Measurements from ENCODE around the gene METTL25B. TPM values are rescaled to one million over a fixed set of nuclear protein-coding genes. Genes with fewer than 3 reads are reported as not detected.

METTL25B gene
- polyA plus RNA-seq, 1 donor, result 22.2 TPM

DNA sequence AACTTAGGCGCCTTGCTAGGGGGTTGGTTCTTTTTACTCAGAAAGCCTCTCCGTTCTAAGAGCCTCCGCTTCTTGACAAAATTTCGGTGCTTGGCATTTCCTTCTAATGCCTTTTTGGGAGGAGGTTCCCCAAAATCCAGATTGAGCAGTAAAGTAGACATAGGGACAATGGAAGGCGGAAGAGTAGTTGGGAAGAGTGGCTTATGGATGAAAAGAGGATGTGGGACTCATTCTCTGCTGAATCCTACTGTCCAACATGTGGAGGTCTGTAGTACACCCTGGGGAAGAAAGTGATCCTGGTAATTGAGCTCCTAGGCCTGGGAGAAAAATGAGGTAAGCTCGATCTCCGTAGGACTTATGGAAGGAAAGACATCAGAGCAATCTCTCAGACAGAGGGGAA, 777 bp upstream of the METTL25B start:
- no peak for DNase-seq

DNA sequence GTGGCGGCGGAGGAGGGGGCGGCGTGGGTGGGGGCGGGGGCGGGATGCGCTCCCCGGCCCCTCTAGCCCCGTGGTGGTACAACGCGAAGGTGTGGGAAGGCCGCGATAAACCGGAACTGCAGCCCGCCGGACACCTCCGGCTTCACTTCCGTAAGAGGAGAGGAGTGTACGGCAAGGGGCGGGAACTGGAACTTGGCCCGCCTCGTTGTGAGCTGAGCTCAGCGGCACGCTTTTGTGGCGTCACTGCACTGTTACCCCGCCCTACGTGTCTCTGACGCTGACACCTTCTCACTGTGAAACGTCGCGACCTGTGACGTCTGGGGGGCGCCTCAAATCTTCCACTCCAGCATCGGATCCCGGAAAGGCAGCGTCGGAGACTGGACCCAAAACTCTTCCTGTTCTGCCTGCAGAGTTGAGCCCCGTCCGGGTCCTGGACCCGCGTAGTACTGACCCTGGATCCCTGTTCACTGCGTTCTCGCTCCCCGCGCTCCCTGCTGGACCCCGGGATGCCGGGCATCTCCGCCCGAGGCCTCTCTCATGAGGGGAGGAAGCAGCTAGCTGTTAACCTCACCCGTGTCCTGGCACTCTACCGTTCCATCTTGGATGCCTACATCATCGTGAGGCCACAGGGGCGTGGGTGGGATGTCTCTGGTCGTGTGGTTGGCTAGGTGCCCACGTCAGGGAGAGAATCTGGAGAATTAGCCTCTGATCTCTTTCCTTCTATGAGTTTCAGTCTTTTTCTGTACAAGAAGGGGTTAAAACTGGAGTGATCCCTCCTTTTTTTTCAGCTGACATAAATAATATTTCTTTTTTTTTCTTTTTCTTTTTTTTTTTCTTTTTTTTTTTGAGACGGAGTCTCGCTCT, 562 bp downstream of the METTL25B start, which contains the start of gene ISG20L2:
ISG20L2 (minus strand) TSS at position 168 of the 864 bp plus-strand sequence. CDS start 1,114 bp downstream, outside the sequence.
- peak; percentile 98 for DNase-seq

DNA sequence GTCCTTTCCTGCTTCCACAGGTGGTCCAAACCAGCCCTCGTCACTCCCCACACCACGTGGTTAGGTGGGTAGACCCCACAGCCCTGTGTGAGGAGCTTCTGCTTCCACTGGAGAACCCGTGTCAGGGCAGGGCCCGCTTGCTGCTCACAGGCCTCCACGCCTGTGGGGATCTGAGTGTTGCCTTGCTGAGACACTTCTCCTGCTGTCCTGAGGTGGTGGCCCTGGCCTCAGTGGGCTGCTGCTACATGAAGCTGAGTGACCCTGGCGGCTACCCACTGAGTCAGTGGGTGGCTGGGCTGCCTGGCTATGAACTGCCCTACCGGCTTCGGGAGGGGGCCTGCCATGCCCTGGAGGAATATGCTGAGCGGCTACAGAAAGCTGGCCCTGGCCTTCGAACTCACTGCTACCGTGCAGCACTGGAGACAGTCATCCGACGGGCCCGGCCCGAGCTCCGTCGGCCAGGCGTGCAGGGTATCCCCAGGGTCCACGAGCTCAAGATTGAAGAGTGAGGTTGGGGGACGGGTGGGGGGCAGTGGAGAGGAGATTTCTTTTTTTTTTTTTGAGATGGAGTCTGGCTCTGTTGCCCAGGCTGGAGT, 5.8 kb downstream of the METTL25B start:
- DNase-seq, result no peak

DNA sequence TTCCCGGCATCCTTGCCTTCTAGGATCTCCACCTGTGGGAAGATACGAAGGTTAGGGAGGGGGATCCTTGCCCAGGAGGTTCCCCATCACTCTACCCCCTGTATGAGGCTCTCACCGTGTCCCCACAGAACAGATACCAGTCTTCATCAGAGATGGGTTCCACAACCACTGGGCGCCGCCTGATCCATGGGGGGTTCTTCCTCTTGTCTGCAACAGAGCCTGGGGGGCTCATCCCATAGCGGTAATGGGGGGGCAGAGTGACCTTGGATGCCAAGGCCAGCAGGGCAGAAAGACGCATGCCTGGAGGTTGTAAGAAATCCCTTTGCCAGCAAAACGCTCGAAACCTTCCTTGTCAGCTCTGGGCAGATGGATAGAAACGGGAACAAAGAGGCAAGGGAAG, 10.1 kb downstream of the METTL25B start:
- DNase-seq, result no peak

DNA sequence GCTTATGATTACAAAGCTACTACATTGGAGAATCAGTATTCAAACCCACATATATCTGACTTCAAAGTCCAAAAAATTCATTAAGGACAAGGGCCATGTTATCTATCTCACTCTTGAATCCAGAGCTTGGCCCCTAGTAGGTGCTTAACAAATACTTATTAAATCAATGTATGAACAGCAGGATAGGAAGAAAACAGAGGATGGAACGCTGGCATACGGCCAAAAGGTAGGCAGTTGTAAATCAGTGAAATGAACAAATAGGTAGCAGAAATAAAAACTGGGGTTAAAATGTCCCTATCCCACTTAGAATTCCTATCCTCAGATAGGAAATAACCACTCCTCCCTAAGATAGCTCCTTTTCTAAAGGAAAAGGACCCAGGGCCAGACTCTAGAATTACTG, 10.6 kb downstream of the METTL25B start:
- no peak for DNase-seq

DNA sequence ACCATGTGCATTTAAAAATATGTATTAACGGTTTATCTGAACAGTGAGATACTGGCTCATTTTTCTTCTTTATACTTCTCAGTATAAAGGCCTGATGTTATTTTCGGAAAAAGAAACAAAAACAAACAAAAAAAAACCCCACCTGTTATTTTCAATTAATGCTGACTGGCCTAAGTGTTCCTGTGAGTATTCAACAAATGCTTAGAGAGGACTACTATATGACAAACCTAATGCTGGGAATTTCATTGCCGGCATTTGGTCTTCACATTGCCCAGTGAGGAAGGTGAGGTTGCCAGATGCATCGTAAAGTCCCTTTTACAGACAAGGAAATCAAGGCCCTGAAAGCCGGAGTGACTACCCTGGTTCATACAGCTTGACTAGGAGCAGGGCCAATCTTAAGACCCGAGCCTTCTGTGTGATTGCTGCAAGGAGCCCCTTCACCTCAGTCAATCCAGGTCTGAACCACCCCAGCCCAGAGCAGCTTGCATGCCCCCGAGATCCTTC, 12.0 kb downstream of the METTL25B start:
- no peak for DNase-seq

DNA sequence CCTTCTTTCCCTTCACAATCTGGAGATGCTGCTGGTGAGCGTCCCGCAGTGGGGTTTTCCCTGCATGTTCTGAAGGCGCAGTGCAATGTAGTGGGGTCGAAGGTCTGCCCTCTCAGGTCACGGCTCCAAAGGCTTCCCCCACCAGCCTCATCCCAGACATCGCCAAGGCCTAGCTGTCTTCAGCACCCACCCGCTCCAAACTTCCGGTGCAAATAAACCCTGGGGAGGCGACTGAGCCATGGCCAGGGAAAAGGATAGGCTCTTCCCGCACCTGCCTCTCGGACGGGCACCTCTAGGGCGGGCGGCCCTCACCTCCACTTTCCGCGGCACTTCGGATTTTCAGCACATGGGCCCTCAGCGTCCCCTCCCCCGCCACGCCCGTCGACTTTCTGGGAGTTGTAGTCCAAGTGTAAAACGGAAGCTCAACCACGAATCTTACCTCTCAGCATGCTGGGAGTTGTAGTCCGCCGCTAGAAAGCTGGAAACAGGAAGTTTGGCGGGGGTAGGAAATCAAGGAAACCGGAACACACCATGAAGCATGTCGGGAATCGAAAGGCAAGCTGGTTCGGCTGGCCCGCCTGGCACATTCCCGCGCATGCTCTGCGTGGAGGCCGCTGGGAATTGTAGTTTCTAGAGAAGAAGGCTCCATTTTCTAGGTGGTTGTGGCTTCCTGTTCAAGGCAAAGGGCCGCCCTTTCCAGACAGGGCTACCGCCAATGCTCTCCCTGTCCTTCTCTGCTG, 12.6 kb downstream of the METTL25B start, which contains the start of gene MRPL24:
MRPL24 (minus strand) TSS at position 348 of the 740 bp plus-strand sequence. CDS start 2,384 bp downstream, outside the sequence.
- peak; percentile 97 for DNase-seq

DNA sequence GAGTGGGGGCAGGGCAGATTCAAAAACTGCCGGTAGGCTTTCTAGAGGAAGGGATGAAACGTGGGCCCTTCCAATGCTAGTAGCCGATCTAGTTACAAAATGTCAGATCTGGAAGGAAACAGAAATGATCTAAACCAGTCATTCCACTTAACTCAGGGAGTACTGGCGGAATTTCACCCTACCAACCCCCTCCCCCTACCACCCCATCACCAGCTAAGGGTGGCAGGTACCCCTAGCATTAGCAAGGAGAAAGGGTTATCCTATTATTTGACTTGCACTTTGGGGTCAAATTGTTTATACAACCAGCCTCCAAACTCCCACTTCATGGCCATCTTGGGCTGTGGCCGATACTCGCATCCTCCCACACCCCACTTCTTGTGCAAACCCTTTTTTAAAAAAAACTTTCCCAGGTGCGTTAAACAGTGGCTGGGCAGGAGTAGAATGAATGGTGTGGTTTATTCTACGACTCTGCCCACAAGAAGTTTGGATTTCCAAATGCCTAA, 13.3 kb downstream of the METTL25B start:
- no peak for DNase-seq

DNA sequence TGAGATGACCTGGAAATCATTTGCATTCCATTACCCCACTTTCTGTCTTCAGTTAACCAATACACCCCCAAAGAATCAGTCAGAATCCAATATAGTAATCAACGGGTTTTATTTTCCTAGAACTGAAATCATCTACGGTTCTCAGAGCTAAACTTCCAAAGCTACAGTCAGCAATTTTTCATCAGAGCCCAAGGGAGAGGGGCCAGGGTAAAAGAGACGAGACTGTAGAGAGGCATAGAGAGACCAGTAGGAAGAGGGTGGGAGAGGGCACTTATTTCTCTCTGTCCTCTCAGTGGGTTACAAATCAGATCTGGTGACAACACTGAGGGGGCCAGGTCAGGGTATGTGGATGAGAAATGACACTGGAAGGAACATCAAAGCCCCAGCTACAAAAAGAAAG, 13.7 kb downstream of the METTL25B start:
- no peak for DNase-seq

DNA sequence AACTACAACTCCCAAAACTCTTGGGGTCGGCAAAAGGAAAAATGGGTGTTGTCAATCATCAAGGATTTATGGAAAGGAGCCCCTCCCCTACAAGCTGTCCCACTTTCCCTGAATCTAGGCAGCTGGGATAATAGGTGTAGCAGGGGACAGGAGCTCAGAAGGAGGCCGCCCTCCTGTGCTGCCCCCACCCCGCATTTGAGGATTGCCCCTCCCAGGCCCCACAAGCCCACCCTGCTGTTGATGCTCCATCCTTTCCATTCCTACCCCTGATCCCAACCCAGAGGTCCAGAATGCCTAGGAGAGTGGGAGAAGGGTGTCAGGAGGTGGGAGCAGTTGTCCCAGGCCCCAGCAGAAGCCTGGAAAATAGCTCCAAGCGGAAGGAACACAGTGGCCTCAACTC, 14.5 kb downstream of the METTL25B start:
- no peak for DNase-seq

DNA sequence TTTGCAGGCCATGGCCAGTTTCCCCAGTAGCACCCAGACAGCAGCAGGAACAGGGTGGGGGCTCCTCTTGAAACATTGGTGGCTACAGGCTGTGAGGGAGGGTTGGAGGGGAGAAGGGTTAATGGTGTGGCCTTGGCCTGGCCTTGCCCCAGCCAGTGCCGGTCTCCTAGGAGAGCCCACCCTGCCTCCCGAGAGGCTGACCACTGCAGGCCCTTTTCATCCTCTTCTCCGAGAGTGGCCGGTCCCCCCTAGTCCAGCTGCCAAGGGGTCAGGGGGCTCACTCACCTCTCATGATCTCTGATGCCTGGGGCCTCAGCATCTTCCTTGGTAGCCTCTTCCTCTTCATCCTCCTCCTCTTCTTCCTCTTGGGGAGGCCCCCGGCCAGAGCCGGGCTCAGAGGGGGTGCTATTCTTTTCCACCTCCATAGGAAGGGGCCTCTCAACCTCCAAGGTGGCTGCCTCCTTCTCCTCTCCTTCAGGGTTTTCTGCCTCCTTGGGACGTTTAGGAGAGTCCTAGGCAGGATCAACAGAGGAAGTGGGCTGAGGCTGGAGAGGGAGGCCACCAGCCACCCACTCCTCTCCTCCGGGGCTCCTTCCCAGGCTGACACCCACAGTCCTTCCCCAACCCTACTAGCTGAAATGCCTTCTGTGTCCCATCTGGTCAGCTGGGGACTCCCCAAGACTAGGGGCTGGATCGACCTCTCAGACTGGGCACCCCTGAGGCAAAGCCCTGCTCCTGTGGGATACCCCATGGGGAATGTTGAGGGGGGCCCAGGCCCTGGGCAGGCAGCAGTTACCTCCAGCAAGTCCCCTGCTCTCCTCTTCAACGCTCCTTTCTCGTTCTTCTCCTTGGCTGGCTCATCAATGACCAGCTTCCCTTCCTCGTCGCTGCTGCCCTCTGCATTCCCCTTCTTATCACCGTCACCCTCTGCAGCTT, 15.4 kb downstream of the METTL25B start:
- DNase-seq, result no peak

DNA sequence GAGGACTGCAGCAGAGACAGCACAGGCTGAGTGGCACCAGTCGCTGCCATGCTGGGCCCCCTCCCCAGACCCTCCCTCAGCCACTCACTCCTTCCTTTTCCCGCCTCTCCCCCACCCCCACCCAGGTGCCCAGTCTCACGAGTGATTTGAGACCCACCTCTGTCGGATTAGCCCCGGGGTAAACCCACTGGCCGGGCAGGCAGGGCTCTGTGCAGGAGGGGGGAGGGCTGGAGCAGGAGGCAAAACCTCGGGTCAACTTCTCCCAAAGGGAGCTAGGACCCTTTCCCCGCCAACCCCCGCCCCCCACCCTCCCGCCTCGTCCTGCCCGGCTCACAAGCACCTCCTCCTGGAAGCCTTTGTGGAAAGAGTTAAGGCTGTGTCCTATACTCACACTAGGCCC, 16.1 kb downstream of the METTL25B start:
- DNase-seq, result no peak

DNA sequence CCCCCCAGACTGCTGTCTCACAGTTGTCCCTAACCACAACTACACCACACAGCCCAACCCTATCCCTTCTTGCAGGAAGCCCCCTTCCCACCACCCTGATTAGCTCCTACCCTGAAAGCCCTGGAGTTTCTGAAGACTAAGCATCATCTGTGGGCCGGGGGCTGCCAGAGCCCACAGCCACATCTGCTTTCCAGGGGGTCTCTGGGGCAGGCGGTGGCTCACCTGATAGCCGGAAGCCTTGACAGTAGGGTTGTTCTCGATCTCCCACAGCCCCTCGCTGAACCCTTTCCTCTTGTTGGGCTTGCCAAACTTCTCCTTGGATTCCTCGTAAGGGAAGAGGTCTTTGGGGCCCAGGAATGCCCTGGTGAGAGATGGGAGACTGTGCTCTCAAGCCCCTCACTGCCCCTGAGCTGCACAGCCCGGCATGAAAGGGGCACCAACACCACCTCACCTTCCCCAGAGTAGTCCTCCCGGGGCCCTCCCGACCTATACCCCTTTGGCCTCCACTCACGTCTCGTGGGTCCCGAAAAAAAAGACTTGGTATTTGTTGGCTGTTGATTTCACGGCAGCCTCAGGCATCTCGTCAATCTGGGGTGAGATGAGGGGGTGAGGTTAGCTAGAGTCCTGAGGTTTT, 16.6 kb downstream of the METTL25B start:
- no peak for DNase-seq

DNA sequence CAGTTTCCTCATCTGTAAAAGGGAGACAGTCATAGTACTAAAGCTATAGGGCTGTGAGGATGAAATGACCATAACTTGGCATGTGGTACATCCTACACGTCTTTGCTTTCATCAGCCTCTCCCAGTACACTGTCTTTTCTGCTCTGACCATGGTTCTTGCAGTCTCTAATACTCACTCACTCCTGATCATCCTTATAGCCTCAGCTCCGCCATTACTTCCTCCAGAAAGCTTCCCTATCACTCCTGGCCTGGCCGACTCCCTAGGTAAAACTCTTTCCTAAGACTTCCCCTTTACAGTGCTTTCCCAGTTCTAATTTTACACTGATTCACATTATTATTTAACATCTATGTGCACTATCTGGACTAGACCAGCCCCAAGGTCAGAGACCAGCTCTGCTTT, 17.6 kb downstream of the METTL25B start:
- no peak for DNase-seq

DNA sequence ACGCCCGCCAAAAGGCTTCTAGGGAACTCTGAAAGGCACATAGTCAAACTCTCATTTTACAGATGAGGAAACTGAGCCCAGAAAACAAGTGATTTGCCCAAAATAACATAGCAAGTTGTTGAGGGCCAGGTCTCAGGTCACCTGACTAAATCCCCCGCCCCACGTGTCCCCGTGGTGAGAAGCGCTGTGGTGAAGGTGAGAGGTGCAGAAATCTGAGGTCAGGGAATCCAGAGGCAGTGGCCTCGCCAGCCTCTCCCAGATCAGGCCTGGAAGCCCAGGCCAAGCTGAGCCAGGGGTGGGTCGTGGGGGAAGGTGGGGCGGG, 18.1 kb downstream of the METTL25B start:
- no peak for DNase-seq

DNA sequence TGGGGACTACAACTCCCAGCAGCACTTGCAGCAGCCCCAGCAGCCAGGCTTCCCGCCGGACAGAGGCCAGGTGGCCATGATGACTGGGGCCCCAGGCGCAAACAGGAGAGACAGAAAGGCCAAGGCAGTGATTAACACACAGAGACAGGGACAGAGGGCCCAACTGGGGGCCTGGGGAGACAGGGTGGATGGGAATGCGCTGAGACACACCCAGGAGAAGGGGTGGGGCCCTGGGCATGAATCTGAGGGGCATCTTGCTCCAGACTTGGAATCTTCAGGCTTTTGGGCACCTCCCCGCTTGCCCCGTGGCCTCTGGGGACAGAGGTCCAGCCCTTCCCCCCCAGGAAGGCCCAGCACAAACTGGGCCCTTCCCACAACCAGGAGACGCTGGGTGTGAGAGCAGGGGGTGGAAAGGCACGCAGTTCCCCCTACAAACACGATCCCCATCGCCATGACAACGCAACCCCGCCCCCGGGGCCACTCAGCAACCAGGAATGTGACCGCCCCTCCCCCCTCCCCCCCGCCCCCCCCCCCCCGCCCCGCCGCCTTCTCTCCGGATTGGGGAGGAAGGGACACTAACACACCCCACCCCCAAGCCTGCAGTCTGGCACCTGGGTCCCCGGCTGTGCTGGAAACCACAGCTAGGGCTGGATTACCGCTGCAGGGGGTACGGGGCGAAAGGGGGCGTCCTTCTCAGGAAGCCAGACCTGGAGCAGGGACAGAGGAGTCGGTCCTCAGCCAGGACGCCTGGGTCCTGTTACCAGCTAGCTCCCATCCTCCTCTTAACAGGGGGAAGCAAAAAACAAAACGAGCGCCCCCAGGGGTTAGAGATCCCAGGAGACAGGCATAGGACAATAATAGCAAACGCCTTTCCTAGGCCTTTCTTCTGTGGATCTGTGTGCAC, 18.7 kb downstream of the METTL25B start:
- peak; percentile 94 for DNase-seq

DNA sequence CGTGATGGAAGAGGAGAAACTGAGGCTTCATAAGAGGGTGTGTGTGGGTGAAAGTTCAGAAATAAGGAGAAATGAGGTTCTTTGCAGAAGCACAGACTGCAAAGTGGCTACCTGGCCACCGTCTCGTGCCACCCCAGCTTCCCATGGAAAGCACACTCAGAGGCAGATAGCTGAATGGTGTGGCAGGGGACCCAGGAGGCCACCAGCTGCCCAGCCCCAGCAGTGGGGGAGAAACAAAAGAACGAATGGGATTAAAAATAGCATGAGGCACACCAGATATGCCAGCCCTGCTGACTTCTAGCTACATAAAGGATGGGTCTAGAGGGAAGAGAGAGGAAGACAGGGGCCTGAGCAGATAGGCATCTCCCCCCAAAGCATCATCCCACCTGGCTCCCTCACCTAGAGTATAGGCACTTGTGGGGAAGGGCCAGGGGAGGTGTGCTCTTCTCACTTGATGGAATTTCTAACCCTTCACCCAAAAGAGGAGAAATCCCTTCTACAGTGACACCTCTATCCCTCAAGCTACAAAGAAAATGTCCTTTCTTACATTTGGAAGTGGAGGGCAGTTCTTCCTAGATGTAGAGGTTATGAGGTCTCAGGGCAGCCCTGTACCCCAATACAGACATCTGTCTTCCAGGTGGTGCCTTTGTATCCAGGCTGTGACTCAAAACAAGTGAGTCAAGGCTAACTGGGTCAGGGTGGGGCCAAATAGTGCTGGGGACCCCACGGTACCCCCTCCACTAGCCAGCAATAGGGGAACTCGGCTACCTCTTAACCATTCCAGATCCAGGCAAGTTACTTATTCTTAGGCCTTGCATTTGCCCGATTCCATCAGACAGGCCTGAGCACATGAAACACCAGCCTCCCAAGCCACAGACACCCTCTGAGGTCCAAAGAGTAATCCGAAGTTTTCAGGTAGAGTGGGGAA, 19.7 kb downstream of the METTL25B start:
- no peak for DNase-seq

DNA sequence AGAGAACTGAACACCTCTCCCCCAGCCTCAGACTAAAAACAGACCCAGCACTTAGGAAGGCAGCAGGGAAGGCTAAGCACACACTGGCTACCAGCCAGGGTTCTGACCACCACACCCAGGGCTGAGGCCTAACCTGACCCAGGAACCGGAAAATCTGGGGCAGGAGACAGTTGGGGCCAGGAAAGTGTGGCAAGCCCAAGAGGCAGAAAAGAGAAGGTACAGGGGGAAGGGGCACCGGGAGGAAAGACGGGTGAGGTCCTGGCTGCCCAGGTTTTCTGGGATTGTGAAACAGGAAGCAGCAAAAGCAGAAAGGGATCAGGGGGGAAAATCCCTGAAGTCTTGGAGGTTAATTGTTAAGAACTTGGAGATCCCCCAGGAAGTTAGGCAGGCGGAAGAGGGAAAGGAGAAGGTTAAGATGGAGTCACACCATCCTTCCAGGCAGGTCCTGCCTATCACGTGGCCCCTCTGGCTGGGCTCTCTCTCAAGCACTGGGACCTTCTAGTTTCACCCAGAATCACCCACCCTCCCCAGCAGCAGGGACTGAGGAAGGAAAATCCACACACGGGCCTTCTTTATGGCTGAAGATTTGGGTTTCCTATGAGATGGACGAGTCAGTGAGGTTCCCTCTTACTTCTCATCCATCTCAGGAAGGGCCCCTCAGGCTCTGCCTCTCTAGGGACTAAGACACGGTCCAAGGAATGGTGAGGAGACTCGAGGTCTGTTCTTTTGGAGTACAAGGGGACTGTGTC, 20.6 kb downstream of the METTL25B start:
- peak; percentile 52 for DNase-seq
